Gastrocnemius medialis (tissue), 4 donors: ENCODE data around the gene MINDY4. TPM values are rescaled to one million over a fixed set of nuclear protein-coding genes. Genes with fewer than 3 reads are reported as not detected.

Source experiments
- ATAC-seq, 2 donors: fragments of 150-250 bp; one replicate each; pipeline ENCODE4 v1.9.1; 2016
- DNase-seq, 2 donors: peaks; one replicate each; pipeline ENCODE4 v3.0.0-alpha.2; 2019
- H3K27ac ChIP-seq, 4 donors: fragments of 200-600 bp; sonication (generic); 1 replicate in 1 of 4; 2 replicates in 3 of 4; pipeline ENCODE4 v1.5.1; 2016 to 2018; ENCODE audit warnings: mild to moderate bottlenecking in 2 of 4, moderate library complexity in 1 of 4
- H3K27me3 ChIP-seq, 3 donors: fragments of 200-600 bp; sonication (generic) in 2 of 3; 1 replicate in 1 of 3; 2 replicates in 2 of 3; pipeline versions ENCODE4 v1.5.1 to v1.6.0; 2016 to 2019; ENCODE audit warnings: mild to moderate bottlenecking in 1 of 3, moderate library complexity in 1 of 3
- H3K36me3 ChIP-seq, 2 donors: fragments of 200-600 bp; sonication (generic) in 1 of 2; one replicate each; pipeline ENCODE4 v1.5.1; 2017 to 2018
- H3K4me1 ChIP-seq, 2 donors: fragments of 200-600 bp; sonication (generic) in 1 of 2; one replicate each; pipeline ENCODE4 v1.5.1; 2016 to 2017; ENCODE audit warnings: mild to moderate bottlenecking in 2 of 2
- H3K4me3 ChIP-seq, 4 donors: fragments of 200-600 bp; sonication (generic) in 3 of 4; 1 replicate in 1 of 4; 2 replicates in 3 of 4; pipeline ENCODE4 v1.5.1; 2016 to 2019; ENCODE audit warnings: mild to moderate bottlenecking in 2 of 4
- H3K9me3 ChIP-seq, 3 donors: fragments of 200-600 bp; sonication (generic) in 2 of 3; 1 replicate in 1 of 3; 2 replicates in 2 of 3; pipeline ENCODE4 v1.5.1; 2016 to 2019
- POLR2A ChIP-seq, 2 donors: fragments of 450-650 bp; IDR thresholded peaks; one replicate each; pipeline ENCODE4 v1.6.1; 2017; ENCODE audit warnings: antibody characterized with exemption in 2 of 2, mild to moderate bottlenecking in 2 of 2, moderate library complexity in 2 of 2
- in situ Hi-C, 4 donors: fragments of 200-750 bp; cut with MboI; loops; one replicate each; pipeline versions ENCODE4 v1.15.0 to v1.8.0; 2017; ENCODE audit warnings: low sequenced_read_pairs in 4 of 4
- intact Hi-C: fragments of 100-400 bp; cut with DNase I; formaldehyde crosslinking; loops from one replicate; pipeline ENCODE4 v1.15.1; 2023; ENCODE audit warnings: low total_unique reads
- total RNA-seq, 4 donors: library from RNA; depleted of rRNA; stranded (reverse); fragments of >200 nt; gene quantifications; one replicate each; pipeline versions ENCODE4 v1.1.0 to v1.2.3, GENCODE V29; 2016
- TF ChIP-seq, protein P1 (sequence below), 5 experiments: fragments of 450-650 bp in 3 of 5; fragments of 200-600 bp in 2 of 5; sonication (generic) in 2 of 5; IDR thresholded peaks in 4 of 5; conservative IDR thresholded peaks in 1 of 5; 1 replicate in 4 of 5; 2 replicates in 1 of 5; pipeline ENCODE4 v1.5.1; 2016 to 2019; ENCODE audit warnings: antibody characterized with exemption in 5 of 5, mild to moderate bottlenecking in 3 of 5, moderate library complexity in 3 of 5

MINDY4 gene
- total RNA-seq, 4 donors from 2014 or later = 1.4 to 4.3 (median 3.0) TPM

DNA sequence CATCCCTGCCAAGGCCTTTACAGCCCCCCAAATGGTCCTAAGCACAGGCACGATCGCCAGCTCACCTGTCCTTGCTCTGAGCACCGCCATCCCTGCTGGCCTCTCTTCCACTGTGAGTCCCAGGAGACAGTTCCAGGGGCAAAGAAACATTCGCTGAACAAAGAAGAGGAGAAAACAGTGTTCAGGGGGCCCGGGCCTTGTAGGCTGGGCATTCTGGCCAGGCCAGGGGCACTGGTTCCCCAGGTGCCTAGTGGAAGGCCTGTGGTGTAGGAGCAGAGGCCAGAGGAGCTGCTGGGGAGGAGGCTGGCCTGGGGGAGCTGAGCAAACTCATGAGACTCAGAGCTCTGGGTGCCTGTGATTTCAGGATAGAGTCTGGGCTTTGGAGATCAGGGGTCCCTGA, 163.0 kb downstream of the MINDY4 start:
- Histone ChIP-seq H3K4me3 (no peak overlapping the region), H3K4me1 (peaks cover 13 to 18% of the 10 kb centered on the region in 2 donors), H3K36me3 (no peaks in the 10 kb centered on the region), H3K27me3 (peaks cover 0 to 4% (median 0%) of the 10 kb centered on the region in 3 donors), H3K9me3 (no peaks in the 10 kb centered on the region), H3K27ac (peak overlapping the region in 2 of 4 donors; percentile 32 to 56)
- ATAC-seq = no peak
- DNase-seq = no peak
- TF ChIP-seq, protein P1, sequence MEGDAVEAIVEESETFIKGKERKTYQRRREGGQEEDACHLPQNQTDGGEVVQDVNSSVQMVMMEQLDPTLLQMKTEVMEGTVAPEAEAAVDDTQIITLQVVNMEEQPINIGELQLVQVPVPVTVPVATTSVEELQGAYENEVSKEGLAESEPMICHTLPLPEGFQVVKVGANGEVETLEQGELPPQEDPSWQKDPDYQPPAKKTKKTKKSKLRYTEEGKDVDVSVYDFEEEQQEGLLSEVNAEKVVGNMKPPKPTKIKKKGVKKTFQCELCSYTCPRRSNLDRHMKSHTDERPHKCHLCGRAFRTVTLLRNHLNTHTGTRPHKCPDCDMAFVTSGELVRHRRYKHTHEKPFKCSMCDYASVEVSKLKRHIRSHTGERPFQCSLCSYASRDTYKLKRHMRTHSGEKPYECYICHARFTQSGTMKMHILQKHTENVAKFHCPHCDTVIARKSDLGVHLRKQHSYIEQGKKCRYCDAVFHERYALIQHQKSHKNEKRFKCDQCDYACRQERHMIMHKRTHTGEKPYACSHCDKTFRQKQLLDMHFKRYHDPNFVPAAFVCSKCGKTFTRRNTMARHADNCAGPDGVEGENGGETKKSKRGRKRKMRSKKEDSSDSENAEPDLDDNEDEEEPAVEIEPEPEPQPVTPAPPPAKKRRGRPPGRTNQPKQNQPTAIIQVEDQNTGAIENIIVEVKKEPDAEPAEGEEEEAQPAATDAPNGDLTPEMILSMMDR (IDR thresholded peaks at IDR 0.05 in 4 of 5, conservative IDR thresholded peaks at IDR 0.05 in 1 of 5) = no peak
- TF ChIP-seq POLR2A (IDR thresholded peaks at IDR 0.05) = no peak
- in situ Hi-C loops (no loop called here), intact Hi-C loops (loop anchor here (10.0 kb wide), 1 partner anchor 129 kb away; no protein-coding TSS in a partner anchor)

DNA sequence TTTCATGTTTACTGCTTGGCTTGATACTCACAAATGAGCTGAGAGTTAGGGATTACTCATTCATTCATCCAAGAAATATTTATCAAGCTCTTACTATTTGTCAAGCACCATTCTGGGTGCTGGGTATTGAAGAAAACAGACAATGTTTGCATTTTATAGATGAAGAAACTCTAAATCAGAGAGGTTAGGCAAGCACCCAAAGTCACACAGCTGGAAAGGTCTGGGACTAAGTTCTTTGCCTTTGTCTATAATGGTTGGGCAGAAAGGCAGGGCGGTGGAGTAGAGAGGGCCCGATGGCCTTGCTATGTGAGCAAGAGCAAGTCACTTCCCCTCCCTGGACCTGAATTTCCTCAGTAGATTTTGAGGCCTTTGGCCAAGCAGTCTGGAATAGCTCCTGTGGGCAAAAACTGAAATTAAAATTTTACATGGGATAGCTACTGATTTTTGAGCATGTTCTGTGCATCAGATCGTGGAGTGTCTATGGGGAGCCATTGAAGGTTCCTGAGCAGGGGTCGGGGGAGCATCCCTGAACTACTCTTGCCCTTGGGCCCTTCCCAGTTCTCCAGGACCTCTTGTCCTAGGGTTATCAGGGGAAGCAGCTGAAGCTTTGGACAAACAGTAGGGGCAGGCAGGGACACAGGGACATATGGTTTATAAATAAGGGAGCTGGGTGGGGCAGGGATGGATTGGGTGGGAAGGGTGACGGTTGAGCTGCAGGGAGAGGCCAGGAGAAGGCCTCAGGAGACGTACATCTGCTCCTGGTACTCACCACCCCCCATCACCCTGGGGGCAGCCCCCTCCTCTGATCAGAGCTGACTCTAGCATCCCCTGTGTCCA, 163.7 kb downstream of the MINDY4 start:
- Histone ChIP-seq H3K4me1 (peaks cover 13 to 18% of the 10 kb centered on the region in 2 donors), H3K9me3 (no peaks in the 10 kb centered on the region), H3K4me3 (no peak overlapping the region), H3K36me3 (no peaks in the 10 kb centered on the region), H3K27ac (peak overlapping the region in 2 of 4 donors; percentile 32 to 56), H3K27me3 (peaks cover 0 to 4% (median 0%) of the 10 kb centered on the region in 3 donors)
- in situ Hi-C loops = no loop called here
- TF ChIP-seq, protein P1 (IDR thresholded peaks at IDR 0.05 in 4 of 5, conservative IDR thresholded peaks at IDR 0.05 in 1 of 5) = no peak
- no peak for TF ChIP-seq POLR2A (IDR thresholded peaks at IDR 0.05)
- intact Hi-C loops = loop anchor here (10.0 kb wide), 1 partner anchor 130 kb away; no protein-coding TSS in a partner anchor
- ATAC-seq (no peak), DNase-seq (no peak)

- Histone ChIP-seq H3K27me3 (peaks cover 0 to 4% (median 0%) of the 10 kb centered on the region in 3 donors), H3K4me1 (peaks cover 13 to 15% of the 10 kb centered on the region in 2 donors), H3K9me3 (no peaks in the 10 kb centered on the region), H3K4me3 (no peak overlapping the region), H3K36me3 (no peaks in the 10 kb centered on the region), H3K27ac (no peak overlapping the region)
- no peak for DNase-seq
- intact Hi-C loops (loop anchor here (10.0 kb wide), 1 partner anchor 131 kb away; no protein-coding TSS in a partner anchor), in situ Hi-C loops (no loop called here)
- TF ChIP-seq, protein P1 (IDR thresholded peaks at IDR 0.05 in 4 of 5, conservative IDR thresholded peaks at IDR 0.05 in 1 of 5) = no peak
- TF ChIP-seq POLR2A (IDR thresholded peaks at IDR 0.05) = no peak
- ATAC-seq = no peak
Observed at GRCh38 chr7:30935569-30935877, 164.3 kb downstream of the MINDY4 start.

- intact Hi-C loops = loop anchor here (10.0 kb wide), 1 partner anchor 132 kb away; no protein-coding TSS in a partner anchor
- H3K27ac ChIP-seq = no peak overlapping the region
- in situ Hi-C loops = no loop called here
Observed at GRCh38 chr7:30936650-30937245, 165.5 kb downstream of the MINDY4 start.

More at GRCh38 chr7:30936650-30937245, 165.5 kb downstream of the MINDY4 start:
- Histone ChIP-seq H3K36me3 (no peaks in the 10 kb centered on the region), H3K4me1 (peaks cover 3 to 8% of the 10 kb centered on the region in 2 donors), H3K27me3 (peaks cover 0 to 4% (median 0%) of the 10 kb centered on the region in 3 donors), H3K4me3 (no peak overlapping the region), H3K9me3 (no peaks in the 10 kb centered on the region)
- ATAC-seq (no peak), DNase-seq (no peak)
- no peak for TF ChIP-seq POLR2A (IDR thresholded peaks at IDR 0.05)
- TF ChIP-seq, protein P1 (IDR thresholded peaks at IDR 0.05 in 4 of 5, conservative IDR thresholded peaks at IDR 0.05 in 1 of 5) = no peak
